Cardiac muscle cell (in vitro differentiated cells and primary cell): ENCODE data around the gene SEMA3A. TPM values are rescaled to one million over a fixed set of nuclear protein-coding genes. Genes with fewer than 3 reads are reported as not detected.

Experiments used
- DNase-seq, 2 donors: peaks; one replicate each; pipeline versions ENCODE4 v3.0.0 to v3.0.0-alpha.2; 2010 to 2017; ENCODE audit warnings: low read depth in 1 of 2, low spot score in 1 of 2
- H3K27ac ChIP-seq: fragments of 200-600 bp; sonication (generic); 2 replicates; pipeline ENCODE4 v1.5.1; 2016
- H3K27me3 ChIP-seq: fragments of 200-600 bp; sonication (generic); 2 replicates; pipeline ENCODE4 v1.6.0; 2016; ENCODE audit warnings: control low read depth
- H3K36me3 ChIP-seq: fragments of 200-600 bp; sonication (generic); 2 replicates; pipeline ENCODE4 v1.5.1; 2016; ENCODE audit warnings: control low read depth
- H3K4me1 ChIP-seq: fragments of 200-600 bp; sonication (generic); 2 replicates; pipeline ENCODE4 v1.8.1; 2017; ENCODE audit warnings: low read depth, mild to moderate bottlenecking, mixed run types
- H3K4me3 ChIP-seq: fragments of 200-600 bp; sonication (generic); 2 replicates; pipeline ENCODE4 v1.5.1; 2016; ENCODE audit warnings: mild to moderate bottlenecking
- H3K9me3 ChIP-seq: fragments of 200-600 bp; sonication (generic); 2 replicates; pipeline ENCODE4 v1.5.1; 2017; ENCODE audit warnings: low read depth, mild to moderate bottlenecking, control low read depth
- polyA plus RNA-seq: library from polyadenylated mRNA; unstranded; fragments of >200 nt; fragmentation: Nextera tagmentation; extraction: Ambion mirVana; gene quantifications from 2 replicates; pipeline ENCODE4 v1.2.1, GENCODE V29; 2016
- total RNA-seq: library from RNA; depleted of rRNA; stranded (reverse); fragments of >200 nt; gene quantifications from 2 replicates; pipeline ENCODE4 v1.2.3, GENCODE V29; 2016
- TF ChIP-seq, protein P1 (sequence below): IDR thresholded peaks from 2 replicates; pipeline ENCODE4 v1.5.1; 2012; ENCODE audit warnings: low read depth, mild to moderate bottlenecking, low read length

Gene SEMA3A
- total and polyA plus RNA-seq, 2 experiments from 2014 or later = 33.5 to 37.3 TPM

DNA sequence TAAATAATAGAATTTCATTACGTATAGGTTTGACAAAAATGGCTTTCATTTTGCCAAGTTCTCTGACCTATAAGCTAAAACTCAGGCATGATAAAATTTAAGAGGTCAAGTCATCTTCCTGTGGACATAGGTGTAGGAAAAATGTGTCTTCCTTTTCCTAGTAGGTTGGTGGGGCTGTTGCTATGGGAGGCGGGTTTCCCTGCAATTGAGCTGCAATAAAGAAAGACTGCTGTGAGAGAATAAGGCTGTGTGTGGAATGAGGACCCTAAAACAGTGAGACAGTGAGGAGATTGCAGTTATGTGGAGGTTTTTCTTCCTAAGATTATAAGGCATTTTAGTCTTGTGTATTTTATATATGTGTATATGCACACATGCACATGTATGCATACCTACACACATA lies 13.0 kb upstream of the SEMA3A start:
- H3K4me3 ChIP-seq = no peak overlapping the region
- TF ChIP-seq, protein P1, sequence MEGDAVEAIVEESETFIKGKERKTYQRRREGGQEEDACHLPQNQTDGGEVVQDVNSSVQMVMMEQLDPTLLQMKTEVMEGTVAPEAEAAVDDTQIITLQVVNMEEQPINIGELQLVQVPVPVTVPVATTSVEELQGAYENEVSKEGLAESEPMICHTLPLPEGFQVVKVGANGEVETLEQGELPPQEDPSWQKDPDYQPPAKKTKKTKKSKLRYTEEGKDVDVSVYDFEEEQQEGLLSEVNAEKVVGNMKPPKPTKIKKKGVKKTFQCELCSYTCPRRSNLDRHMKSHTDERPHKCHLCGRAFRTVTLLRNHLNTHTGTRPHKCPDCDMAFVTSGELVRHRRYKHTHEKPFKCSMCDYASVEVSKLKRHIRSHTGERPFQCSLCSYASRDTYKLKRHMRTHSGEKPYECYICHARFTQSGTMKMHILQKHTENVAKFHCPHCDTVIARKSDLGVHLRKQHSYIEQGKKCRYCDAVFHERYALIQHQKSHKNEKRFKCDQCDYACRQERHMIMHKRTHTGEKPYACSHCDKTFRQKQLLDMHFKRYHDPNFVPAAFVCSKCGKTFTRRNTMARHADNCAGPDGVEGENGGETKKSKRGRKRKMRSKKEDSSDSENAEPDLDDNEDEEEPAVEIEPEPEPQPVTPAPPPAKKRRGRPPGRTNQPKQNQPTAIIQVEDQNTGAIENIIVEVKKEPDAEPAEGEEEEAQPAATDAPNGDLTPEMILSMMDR = no peak
- H3K4me1 ChIP-seq = no peaks in the 10 kb centered on the region
- DNase-seq = no peak
- H3K36me3 ChIP-seq = no peaks in the 10 kb centered on the region
- no peaks in the 10 kb centered on the region for H3K9me3 ChIP-seq
- no peak overlapping the region for H3K27ac ChIP-seq
- H3K27me3 ChIP-seq = no peaks in the 10 kb centered on the region

DNA sequence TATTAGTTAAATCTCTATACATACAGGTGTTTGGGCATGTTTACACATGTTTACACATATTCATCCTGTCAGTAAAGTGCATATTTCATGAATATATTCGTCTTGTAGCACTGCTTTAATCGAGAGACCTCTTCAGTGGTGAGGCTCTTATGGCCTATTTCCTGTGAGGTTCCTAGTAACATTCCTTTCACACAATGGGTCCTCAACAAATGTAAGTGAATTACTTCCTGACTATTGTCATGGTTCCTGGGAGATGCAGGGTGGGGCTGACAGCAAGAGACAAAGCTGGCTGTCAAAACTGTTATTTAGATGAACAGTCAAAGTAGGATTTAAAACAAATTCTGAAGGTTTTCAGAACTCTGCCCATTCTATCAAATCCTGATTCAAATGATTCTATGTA lies 12.4 kb upstream of the SEMA3A start:
- H3K36me3 ChIP-seq = no peaks in the 10 kb centered on the region
- H3K4me1 ChIP-seq = no peaks in the 10 kb centered on the region
- no peaks in the 10 kb centered on the region for H3K9me3 ChIP-seq
- TF ChIP-seq, protein P1 = no peak
- no peak for DNase-seq
- no peaks in the 10 kb centered on the region for H3K27me3 ChIP-seq
- H3K27ac ChIP-seq = no peak overlapping the region
- H3K4me3 ChIP-seq = no peak overlapping the region

DNA sequence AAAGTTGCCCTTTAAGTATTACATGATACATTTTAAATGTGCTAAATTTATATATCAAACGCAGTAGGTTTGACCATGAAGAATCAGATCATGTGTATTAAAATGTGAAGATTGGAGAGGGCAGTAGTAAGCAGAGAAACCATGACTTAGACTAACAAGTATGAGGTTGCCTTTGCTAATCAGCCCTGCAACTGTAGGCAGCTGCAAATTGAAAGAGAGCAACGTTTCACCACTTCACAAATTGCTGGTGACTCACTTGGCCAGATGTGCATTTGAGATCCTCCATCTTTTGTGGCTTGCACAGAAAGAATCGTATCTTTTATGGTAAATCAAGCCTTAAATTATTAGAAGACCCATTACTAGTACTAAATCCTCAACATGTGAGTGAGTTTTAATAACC lies 10.1 kb upstream of the SEMA3A start:
- H3K36me3 ChIP-seq = no peaks in the 10 kb centered on the region
- H3K27ac ChIP-seq = no peak overlapping the region
- no peaks in the 10 kb centered on the region for H3K27me3 ChIP-seq
- H3K4me1 ChIP-seq = peaks cover 10% of the 10 kb centered on the region
- TF ChIP-seq, protein P1 = no peak
- peak in 1 of 2 donors; percentile 63 for DNase-seq
- no peak overlapping the region for H3K4me3 ChIP-seq
- H3K9me3 ChIP-seq = no peaks in the 10 kb centered on the region

DNA sequence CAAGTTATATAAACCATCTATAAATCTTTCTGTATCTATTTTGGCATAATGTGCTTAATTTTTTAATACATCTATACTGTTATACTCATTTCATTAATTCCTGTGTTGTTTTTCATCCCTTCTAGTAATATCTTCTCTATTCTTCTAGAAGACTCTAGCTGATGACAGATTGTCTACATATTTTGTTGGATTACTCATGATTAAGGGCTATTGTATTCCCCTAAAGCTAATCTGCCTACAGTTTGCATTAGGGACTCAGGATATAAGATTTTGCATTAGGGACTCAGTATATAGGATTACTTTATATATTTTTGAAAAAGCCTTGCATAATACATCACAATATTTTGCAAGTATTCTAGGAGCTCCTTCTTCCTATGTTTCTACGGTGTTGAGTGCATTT lies 8.3 kb upstream of the SEMA3A start:
- no peaks in the 10 kb centered on the region for H3K36me3 ChIP-seq
- H3K4me1 ChIP-seq = peaks cover 10% of the 10 kb centered on the region
- no peaks in the 10 kb centered on the region for H3K27me3 ChIP-seq
- TF ChIP-seq, protein P1 = no peak
- no peak overlapping the region for H3K4me3 ChIP-seq
- no peak for DNase-seq
- H3K9me3 ChIP-seq = no peaks in the 10 kb centered on the region
- no peak overlapping the region for H3K27ac ChIP-seq

DNA sequence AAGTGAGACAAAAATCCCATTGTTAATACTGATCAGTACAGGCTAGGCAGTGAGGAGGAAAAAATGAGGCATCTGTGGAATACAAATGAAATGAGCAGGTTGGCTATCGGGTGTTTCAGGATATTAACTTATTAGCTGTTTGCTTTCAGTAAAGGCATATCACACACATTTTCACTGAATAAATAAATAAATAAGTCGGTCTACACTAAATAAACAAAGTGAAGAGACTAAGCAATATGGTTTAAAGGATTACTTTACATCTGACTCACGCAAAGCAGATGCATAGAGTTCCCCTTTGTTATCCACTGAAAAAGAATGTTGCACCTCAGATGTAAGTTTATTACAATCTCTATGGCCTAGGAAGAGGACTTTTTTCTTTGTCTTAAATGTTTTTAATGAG lies 6.3 kb upstream of the SEMA3A start:
- Histone ChIP-seq H3K9me3 (no peaks in the 10 kb centered on the region), H3K36me3 (no peaks in the 10 kb centered on the region), H3K27ac (no peak overlapping the region), H3K27me3 (no peaks in the 10 kb centered on the region), H3K4me3 (no peak overlapping the region), H3K4me1 (peaks cover 13% of the 10 kb centered on the region)
- TF ChIP-seq, protein P1 = no peak
- DNase-seq = no peak

DNA sequence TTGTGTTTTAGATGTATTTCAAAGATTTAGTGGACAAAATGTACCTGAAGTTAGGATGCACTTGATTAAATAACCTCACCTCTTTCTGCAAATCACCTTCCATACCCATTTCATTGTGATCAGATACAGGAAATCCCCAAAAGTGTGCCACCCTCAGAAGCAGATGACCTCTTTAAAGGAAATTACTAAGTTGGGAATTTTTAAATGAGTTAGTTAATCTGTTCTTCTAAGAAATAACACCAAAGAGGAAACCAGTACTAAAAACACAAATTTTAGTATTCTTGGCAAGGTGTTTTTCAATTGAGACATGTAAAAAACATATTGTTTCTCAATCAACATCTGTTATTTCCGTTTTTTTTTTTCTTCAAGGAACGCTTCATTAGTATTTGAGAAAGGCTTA lies 4.6 kb upstream of the SEMA3A start:
- DNase-seq = no peak
- no peaks in the 10 kb centered on the region for H3K36me3 ChIP-seq
- no peaks in the 10 kb centered on the region for H3K27me3 ChIP-seq
- H3K9me3 ChIP-seq = no peaks in the 10 kb centered on the region
- TF ChIP-seq, protein P1 = no peak
- no peak overlapping the region for H3K27ac ChIP-seq
- H3K4me3 ChIP-seq = no peak overlapping the region
- peaks cover 18% of the 10 kb centered on the region for H3K4me1 ChIP-seq
